HG03108 (cell line): Measurements from ENCODE around the gene YBX3.

Source experiments
- ATAC-seq: cut with Tn5 transposase; IDR thresholded peaks from one replicate; pipeline ENCODE4 v1.9.1; 2021; ENCODE audit warnings: moderate library complexity; ENCODE audit not compliant: unreplicated experiment

Gene YBX3

DNA sequence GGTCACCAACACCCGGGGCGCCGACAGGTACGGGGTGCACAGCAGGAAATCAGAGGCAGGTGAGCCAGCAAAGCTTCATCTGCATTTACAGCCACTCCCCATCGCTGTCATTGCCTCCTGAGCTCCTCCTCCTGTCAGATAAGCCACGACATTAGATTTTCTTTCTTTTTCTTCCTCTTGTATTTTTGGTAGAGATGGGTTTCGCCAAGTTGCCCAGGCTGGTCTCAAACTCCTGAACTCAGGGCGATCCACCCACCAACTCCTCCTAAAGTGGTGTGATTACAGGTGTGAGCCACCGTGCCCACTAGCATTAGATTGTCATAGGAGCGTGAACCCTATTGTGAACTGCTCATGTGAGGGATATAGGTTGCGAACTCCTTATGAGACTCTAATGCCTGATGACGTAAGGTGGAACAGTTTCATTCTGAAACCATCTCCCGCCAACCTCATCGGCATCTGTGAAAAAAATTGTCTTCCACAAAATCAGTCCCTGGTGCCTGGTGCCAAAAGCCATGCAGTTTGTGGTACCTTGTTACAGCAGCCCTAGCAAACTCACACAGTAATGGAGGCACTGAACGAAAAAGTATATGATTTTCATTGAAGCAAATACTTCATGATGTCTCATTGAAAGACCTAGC lies 50.8 kb downstream of the YBX3 start:
- no peak for ATAC-seq

DNA sequence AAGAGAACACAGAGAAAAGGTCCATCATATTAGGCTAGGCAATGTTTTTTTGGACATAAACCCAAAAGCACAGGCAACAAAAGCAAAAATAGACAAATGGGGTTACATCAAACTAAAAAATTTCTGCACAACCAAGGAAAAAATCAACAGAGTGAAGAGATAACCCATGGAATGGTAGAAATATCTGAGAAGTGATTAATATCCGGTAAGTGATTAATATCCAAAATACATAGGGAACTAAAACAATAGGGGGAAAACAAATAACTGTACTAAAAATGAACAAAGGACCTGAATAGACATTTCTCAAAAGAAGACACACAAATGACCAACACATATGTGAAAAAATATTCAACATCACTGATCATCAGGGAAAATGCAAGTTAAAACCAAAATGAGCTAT lies 53.6 kb downstream of the YBX3 start:
- ATAC-seq: no peak

DNA sequence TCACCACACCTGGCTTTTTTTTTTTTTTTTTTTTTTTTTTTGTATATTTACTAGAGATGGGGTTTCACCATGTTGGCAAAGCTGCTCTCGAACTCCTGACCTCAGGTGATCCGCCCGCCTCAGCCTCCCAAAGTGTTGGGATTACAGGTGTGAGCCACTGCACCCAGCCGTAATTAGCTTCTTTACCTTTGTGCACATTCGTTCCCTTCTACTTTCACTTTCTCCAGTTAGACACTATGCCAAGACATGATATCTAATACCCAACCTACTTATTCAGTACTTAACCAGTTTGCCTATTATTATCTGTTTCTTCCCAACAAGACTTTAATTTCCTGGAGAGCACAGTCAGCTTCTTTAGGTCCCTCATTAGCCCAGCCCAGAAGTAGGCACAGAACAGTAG lies 54.6 kb downstream of the YBX3 start:
- no peak for ATAC-seq

DNA sequence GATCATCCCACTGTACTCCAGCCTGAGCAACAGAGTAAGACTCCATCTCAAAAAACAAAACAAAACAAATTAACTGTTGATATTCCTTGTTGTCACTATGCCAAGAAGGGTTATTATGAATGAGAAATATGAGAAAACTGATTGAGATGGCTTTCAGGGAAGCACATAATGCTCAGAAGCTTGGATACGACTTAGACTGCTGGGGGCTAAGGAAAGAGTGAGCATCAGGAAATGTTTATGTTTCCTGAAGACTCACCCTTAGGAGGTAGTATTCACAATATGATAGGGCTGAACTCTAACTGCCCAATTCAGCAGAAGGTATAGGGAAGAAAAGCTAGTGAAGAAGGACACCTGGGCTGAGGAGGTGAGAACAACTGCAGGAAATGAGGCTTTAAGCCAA lies 55.5 kb downstream of the YBX3 start:
- no peak for ATAC-seq

DNA sequence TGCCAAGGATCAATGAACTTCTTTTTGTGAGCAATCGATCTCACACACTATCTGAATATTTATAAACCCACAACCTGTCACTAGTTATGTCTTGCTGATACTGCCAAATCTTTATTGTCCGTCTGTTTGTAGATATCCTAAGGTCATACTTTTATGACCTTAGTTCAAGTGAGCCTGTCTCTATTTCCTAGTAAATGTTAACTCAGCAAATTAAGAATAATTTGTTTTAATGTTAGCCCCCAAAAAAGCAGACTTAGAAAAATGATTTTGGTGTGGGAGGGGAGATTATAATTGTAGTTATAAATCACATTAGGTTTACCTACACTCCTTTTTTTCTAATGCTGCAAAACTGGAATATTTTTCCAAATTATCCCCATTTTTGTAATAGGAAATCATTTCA lies 58.6 kb downstream of the YBX3 start:
- ATAC-seq: no peak

DNA sequence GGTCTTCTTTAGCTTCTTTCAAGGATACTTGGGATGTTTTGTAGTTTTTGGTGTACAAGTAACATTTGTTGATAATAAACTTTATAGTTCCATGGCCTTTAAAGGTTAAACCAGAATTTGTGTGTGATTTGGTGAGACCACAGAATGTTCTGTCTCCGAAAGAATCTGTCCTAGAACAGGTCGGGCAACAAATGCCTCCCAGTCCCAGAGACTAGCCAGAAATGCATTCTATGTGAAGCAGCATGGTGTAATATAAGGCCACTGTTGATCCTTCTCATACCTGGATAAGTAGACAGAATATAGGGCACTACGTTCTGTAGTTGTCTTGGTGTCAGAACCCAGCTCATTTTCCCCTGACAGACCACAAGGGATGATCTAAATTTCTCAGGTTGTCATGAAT lies 59.3 kb downstream of the YBX3 start:
- no peak for ATAC-seq

DNA sequence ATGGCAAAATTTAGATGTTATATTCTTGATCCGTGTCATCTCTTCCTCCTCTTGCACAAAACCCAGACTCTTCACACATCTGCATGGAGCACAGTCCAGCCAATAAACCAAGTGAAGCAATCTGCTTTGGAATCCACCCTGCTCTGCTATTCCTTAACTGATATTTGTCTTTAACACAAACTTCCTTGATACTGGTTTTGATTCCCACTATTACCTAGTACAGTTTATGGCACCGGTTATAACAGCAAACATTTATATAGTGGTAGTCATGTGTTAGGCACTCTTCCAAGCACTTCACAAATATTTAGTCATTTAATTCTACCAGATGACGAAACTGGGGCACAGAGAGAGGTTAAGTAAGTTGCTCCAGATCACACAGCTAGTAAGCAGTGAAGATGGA lies 61.8 kb downstream of the YBX3 start:
- ATAC-seq: no peak

DNA sequence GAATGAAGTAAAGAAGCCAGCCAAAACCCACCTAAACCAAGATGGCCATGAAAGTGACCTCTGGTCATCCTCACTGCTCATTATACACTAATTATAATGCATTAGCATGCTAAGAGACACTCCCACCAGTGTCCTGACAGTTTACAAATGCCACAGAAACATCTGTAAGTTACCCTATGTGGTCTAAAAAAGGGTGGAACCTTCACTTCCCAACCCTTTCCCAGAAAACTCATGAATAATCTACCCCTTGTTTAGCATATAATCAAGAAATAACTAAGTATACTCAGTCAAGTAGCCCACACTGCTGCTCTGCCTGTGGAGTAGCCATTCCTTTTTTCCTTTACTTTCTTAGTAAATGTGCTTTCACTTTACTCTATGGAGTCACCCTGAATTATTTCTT lies 69.1 kb downstream of the YBX3 start:
- no peak for ATAC-seq

DNA sequence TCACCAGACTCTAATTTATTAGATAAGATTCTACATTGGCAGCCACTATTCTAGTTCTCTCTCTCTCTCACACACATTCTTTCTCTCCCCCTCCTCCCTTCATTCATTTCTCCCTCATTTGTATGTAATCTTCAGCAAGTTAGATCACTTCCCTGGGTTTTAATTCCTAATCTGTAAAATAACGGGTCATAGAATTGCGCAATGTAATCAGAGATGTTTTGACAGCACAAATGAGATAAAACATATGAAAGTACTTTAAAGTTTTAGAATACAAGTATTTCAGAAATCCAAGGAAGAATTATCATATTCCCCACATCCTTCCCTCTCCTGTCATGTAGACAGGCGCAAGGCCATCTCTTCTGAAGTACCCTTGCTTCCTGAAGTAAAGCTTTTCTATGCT lies 70.9 kb downstream of the YBX3 start:
- no peak for ATAC-seq
